Caki2 (cell line): ENCODE data around the gene COL19A1. TPM values are rescaled to one million over a fixed set of nuclear protein-coding genes. Genes with fewer than 3 reads are reported as not detected.

Experiments
- DNase-seq: peaks from one replicate; pipeline ENCODE4 v3.0.0-alpha.2; 2015; ENCODE audit warnings: low read depth
- in situ Hi-C: cut with HindIII; loops from 2 replicates; pipeline ENCODE4 v1.10.0; 2016; ENCODE audit warnings: low sequenced_read_pairs, low pct_unique_long_range_greater_than_20kb, mixed read lengths
- total RNA-seq: library from RNA; depleted of rRNA; stranded (reverse); fragments of >200 nt; shearing (Covaris generic); gene quantifications from 2 replicates; pipeline ENCODE4 v1.2.3, GENCODE V29; 2014; ENCODE audit warnings: low replicate concordance

Gene COL19A1
- total RNA-seq, 1 experiment from 2014 or later, result not detected

- in situ Hi-C loops, result no loop called here
- DNase-seq, result no peak
Observed at GRCh38 chr6:70079241-70079640, 212.9 kb downstream of the COL19A1 start.

DNA sequence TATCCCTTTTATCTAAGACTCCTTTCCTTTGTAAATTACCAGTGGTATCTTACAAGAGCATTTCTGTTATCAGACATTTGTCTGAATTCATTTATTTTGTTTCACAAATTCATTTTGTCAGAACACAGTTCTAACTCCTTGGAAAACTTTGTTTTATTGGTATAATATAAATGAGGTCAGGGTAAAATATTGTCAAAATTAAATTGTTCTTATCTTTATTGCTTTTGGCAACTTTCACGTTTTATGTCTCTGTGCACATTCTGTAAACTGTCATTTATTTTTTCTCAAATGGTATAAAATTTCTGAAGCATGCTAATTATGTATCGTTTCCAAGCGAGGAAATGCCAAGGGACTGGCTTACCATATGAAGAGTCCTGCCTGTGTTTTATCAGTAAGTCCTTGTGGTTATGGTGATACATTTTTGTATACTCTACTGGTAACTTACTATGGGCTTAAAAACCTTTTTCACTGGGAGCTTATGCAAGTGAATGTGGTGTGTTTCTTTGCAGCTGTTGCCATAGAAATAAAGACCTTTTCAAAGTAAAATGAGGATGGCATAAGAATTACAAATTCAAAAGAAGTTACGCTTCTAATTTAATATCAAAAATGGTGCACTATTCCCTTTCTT lies 214.2 kb downstream of the COL19A1 start:
- in situ Hi-C loops, result no loop called here
- DNase-seq, result no peak

- no peak for DNase-seq
- in situ Hi-C loops, result no loop called here
Observed at GRCh38 chr6:70082830-70083229, 216.5 kb downstream of the COL19A1 start.

- in situ Hi-C loops, result no loop called here
- DNase-seq, result no peak
Observed at GRCh38 chr6:70086806-70087205, 220.4 kb downstream of the COL19A1 start.

GRCh38 chr6:70094156-70094555 lies 227.8 kb downstream of the COL19A1 start:
- DNase-seq, result no peak
- in situ Hi-C loops, result no loop called here

DNA sequence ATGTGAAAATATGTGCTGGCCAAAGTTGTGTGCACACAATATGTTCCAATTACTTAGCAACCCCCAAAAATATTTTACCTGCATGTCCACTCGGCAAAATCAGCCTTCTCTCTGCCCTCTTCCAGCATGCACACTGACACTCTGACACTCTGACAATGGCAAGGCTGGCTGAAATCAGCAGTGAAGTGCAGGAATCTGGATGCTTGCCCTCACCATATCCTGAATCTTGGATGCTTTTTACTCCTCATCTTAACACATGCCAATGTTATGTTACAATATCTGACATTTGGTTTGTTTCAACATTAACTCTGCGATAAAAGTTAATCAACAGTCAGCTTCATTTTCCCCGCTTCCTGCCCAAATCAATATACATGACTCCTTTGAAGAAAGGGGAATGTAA lies 233.4 kb downstream of the COL19A1 start:
- in situ Hi-C loops, result no loop called here
- DNase-seq, result no peak

DNA sequence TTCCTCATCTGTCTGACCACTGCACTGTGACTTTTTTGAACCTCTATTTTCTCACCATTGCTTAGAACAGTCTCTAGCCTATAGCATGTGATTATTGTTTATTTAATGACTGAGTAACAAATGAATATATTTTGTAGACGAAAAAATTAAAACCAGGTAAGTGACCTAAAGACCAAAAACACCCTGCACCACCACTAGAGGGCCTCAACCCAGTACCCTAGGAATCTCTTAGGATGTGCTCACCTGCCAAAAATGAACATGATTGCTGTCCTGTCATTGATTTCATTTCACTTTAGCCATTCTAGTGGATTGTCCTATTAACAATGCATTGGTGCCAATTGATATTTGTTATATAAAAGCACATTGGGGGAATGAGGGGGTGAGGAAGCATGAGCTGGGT lies 237.4 kb downstream of the COL19A1 start:
- DNase-seq, result no peak
- in situ Hi-C loops, result no loop called here

- DNase-seq, result no peak
- in situ Hi-C loops, result no loop called here
Observed at GRCh38 chr6:70107852-70108629, 241.7 kb downstream of the COL19A1 start.

- no peak for DNase-seq
- in situ Hi-C loops, result no loop called here
Observed at GRCh38 chr6:70110126-70111022, 244.0 kb downstream of the COL19A1 start.

- in situ Hi-C loops, result no loop called here
- DNase-seq, result no peak
Observed at GRCh38 chr6:70111737-70112136, 245.4 kb downstream of the COL19A1 start.

GRCh38 chr6:70112716-70113115 lies 246.4 kb downstream of the COL19A1 start:
- DNase-seq, result no peak
- in situ Hi-C loops, result no loop called here

GRCh38 chr6:70113171-70113570 lies 246.8 kb downstream of the COL19A1 start:
- DNase-seq, result peak; percentile 16
- in situ Hi-C loops, result no loop called here

- DNase-seq, result no peak
- in situ Hi-C loops, result no loop called here
Observed at GRCh38 chr6:70118670-70119069, 252.3 kb downstream of the COL19A1 start.

GRCh38 chr6:70119218-70119835 lies 253.0 kb downstream of the COL19A1 start:
- peak; percentile 53 for DNase-seq
- in situ Hi-C loops, result no loop called here

- no peak for DNase-seq
- in situ Hi-C loops, result no loop called here
Observed at GRCh38 chr6:70124443-70124842, 258.1 kb downstream of the COL19A1 start.

- DNase-seq, result peak; percentile 50
- in situ Hi-C loops, result no loop called here
Observed at GRCh38 chr6:70124882-70125545, 258.7 kb downstream of the COL19A1 start.

- no peak for DNase-seq
- in situ Hi-C loops, result no loop called here
Observed at GRCh38 chr6:70125602-70126001, 259.2 kb downstream of the COL19A1 start.

- in situ Hi-C loops, result no loop called here
Observed at GRCh38 chr6:70129341-70129740, 263.0 kb downstream of the COL19A1 start.

More at GRCh38 chr6:70129341-70129740, 263.0 kb downstream of the COL19A1 start:
- DNase-seq, result no peak
